HL-60 (cell line): ENCODE measurements around the gene UBA5.
A peak's percentile ranks its signal among the peaks of the same experiment; 100 is the strongest.

ENCODE experiments used
- GABPA ChIP-seq: IDR thresholded peaks from 2 replicates; pipeline ENCODE4 v1.6.1; 2012; ENCODE audit warnings: low read depth
- POLR2AphosphoS5 ChIP-seq: IDR thresholded peaks from 2 replicates; pipeline ENCODE4 v1.6.1; 2012; ENCODE audit warnings: low read depth
- SPI1 ChIP-seq: IDR thresholded peaks from 2 replicates; pipeline ENCODE4 v1.6.1; 2012; ENCODE audit warnings: low read depth, mild to moderate bottlenecking, borderline replicate concordance
- TF ChIP-seq, protein P1 (sequence below): IDR thresholded peaks from one replicate; pipeline ENCODE4 v1.5.1; 2011; ENCODE audit warnings: low read length, control low read depth, inconsistent platforms; ENCODE audit not compliant: insufficient read depth
- TF ChIP-seq, protein P2 (sequence below): IDR thresholded peaks from 2 replicates; pipeline ENCODE4 v1.6.1; 2012; ENCODE audit warnings: low read depth; ENCODE audit not compliant: insufficient replicate concordance

DNA sequence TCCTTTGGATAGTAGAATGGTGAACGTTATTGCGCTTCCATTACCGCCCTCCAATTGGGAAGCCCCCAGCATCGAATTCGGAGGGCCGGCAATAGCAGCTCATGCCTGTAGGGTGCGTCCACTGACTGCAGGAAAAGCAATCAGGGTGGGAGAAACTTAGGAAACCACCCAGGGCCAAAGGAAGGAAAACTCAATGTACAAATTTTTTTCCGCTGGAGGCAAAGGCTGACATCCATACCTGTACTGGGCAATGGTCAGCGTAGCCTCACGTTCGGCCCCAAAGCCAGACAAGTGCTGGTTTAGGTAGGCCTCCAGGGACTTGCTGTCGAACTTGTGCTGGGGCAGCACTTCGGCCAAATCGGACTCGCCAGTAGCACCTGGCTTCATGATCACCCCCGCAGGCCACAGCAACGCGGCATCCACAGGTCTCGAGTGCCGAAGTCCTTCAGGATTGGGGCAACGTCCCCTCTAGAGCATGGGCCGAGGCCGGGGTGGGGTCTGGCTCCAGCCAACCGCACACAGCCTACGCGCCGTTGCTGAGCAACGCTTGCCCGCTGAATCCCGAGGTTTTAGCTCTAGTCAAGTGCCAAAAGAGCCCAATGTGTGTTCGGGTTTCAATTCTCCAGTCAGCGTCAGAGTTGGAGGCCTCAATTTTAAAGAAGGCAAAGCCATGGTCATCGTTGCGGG is 621 bp upstream of the UBA5 start, which contains the start of gene ACAD11:
- TF ChIP-seq, protein P1, sequence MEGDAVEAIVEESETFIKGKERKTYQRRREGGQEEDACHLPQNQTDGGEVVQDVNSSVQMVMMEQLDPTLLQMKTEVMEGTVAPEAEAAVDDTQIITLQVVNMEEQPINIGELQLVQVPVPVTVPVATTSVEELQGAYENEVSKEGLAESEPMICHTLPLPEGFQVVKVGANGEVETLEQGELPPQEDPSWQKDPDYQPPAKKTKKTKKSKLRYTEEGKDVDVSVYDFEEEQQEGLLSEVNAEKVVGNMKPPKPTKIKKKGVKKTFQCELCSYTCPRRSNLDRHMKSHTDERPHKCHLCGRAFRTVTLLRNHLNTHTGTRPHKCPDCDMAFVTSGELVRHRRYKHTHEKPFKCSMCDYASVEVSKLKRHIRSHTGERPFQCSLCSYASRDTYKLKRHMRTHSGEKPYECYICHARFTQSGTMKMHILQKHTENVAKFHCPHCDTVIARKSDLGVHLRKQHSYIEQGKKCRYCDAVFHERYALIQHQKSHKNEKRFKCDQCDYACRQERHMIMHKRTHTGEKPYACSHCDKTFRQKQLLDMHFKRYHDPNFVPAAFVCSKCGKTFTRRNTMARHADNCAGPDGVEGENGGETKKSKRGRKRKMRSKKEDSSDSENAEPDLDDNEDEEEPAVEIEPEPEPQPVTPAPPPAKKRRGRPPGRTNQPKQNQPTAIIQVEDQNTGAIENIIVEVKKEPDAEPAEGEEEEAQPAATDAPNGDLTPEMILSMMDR: peak; percentile 38
- TF ChIP-seq POLR2AphosphoS5 (no peak), SPI1 (no peak), GABPA (no peak)
- TF ChIP-seq, protein P2, sequence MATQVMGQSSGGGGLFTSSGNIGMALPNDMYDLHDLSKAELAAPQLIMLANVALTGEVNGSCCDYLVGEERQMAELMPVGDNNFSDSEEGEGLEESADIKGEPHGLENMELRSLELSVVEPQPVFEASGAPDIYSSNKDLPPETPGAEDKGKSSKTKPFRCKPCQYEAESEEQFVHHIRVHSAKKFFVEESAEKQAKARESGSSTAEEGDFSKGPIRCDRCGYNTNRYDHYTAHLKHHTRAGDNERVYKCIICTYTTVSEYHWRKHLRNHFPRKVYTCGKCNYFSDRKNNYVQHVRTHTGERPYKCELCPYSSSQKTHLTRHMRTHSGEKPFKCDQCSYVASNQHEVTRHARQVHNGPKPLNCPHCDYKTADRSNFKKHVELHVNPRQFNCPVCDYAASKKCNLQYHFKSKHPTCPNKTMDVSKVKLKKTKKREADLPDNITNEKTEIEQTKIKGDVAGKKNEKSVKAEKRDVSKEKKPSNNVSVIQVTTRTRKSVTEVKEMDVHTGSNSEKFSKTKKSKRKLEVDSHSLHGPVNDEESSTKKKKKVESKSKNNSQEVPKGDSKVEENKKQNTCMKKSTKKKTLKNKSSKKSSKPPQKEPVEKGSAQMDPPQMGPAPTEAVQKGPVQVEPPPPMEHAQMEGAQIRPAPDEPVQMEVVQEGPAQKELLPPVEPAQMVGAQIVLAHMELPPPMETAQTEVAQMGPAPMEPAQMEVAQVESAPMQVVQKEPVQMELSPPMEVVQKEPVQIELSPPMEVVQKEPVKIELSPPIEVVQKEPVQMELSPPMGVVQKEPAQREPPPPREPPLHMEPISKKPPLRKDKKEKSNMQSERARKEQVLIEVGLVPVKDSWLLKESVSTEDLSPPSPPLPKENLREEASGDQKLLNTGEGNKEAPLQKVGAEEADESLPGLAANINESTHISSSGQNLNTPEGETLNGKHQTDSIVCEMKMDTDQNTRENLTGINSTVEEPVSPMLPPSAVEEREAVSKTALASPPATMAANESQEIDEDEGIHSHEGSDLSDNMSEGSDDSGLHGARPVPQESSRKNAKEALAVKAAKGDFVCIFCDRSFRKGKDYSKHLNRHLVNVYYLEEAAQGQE: no peak
